NOMO-1 treated with DMSO at 0.1 percent for 48 hours (cell line): ENCODE measurements around the gene AGAP5.

ENCODE experiments used
- DNase-seq: peaks from one replicate; lab custom pipeline; 2025; ENCODE audit not compliant: unreplicated experiment; lab: John Stamatoyannopoulos, UW

The AGAP5 gene

GRCh38 chr10:73634421-73634820 lies 63.5 kb downstream of the AGAP5 start:
- no peak for DNase-seq

GRCh38 chr10:73629165-73629564 lies 68.7 kb downstream of the AGAP5 start:
- no peak for DNase-seq

GRCh38 chr10:73628405-73628804 lies 69.5 kb downstream of the AGAP5 start:
- no peak for DNase-seq

- no peak for DNase-seq
Observed at GRCh38 chr10:73627300-73627699, 70.6 kb downstream of the AGAP5 start.

GRCh38 chr10:73625884-73626752 lies 71.8 kb downstream of the AGAP5 start:
- DNase-seq, result peak; percentile 97

GRCh38 chr10:73625004-73625883 lies 72.7 kb downstream of the AGAP5 start:
- DNase-seq, result peak; percentile 7
